ENCODE measurements around the gene TCTN1.

TCTN1 gene

DNA sequence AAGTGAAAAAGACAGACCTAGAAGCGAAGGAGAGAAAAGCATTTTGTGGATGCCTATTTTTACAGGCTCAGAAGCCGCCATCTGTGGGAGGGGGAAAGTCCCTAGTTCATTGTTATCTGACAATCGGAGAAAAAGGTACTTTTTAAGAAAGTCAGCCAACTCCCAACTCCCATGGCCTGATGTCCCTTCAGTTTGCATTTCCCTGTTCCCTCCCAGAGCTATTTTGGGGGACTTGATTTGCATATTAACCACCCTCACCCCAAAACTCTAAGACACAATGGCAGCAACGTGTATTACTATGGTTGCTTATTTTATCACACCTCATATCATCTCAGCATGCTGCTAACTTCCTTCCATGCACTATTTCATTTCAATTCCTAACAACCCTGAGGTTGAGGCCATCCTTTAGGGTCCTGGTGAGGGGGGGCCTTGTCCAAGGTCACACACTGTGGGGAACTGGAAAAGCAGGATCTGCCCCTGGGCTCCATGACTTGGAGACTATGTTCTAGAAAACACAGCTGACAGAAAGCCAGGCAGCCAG is 56.3 kb downstream of the TCTN1 start:
- TF ChIP-seq, protein P1, sequence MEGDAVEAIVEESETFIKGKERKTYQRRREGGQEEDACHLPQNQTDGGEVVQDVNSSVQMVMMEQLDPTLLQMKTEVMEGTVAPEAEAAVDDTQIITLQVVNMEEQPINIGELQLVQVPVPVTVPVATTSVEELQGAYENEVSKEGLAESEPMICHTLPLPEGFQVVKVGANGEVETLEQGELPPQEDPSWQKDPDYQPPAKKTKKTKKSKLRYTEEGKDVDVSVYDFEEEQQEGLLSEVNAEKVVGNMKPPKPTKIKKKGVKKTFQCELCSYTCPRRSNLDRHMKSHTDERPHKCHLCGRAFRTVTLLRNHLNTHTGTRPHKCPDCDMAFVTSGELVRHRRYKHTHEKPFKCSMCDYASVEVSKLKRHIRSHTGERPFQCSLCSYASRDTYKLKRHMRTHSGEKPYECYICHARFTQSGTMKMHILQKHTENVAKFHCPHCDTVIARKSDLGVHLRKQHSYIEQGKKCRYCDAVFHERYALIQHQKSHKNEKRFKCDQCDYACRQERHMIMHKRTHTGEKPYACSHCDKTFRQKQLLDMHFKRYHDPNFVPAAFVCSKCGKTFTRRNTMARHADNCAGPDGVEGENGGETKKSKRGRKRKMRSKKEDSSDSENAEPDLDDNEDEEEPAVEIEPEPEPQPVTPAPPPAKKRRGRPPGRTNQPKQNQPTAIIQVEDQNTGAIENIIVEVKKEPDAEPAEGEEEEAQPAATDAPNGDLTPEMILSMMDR (IDR thresholded peaks at IDR 0.05) = no peak
- Mint-ChIP-seq H3K4me1 (peaks cover 24% of the 10 kb centered on the region), H3K9me3 (peaks cover 32% of the 10 kb centered on the region), H3K4me3 (no peak overlapping the region), H3K27me3 (ENCODE audit: low read depth, poor library complexity) (peaks cover 11% of the 10 kb centered on the region), H3K27ac (peak overlapping the region; percentile 80), H3K36me3 (ENCODE audit: low read depth) (peaks cover 36% of the 10 kb centered on the region)
- no peak for DNase-seq

DNA sequence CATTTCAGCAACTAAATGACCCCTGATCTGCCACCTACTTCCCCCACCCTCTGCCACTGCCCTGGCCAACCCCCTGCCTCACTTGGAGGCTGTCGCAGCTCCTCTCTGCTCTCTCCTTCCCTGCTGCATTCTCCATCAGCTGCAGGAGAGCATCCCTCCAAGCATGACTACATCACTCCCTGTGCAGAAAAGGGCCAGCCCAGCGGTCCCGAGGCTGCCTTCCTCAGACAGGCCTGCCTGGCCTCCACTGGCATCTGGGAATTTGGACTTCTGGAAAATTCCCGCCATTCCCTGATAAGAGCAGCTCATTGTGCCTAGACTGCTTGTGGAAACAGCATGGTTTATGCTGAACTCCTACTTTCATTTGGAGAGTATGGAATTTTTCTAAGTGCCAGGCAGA is 62.2 kb downstream of the TCTN1 start:
- peaks cover 4% of the 10 kb centered on the region for H3K27me3 Mint-ChIP-seq (ENCODE audit: low read depth, poor library complexity)
- no peak for DNase-seq
- H3K4me3 Mint-ChIP-seq = no peak overlapping the region
- H3K9me3 Mint-ChIP-seq = peaks cover 8% of the 10 kb centered on the region
- peaks cover 17% of the 10 kb centered on the region for H3K36me3 Mint-ChIP-seq (ENCODE audit: low read depth)
- H3K4me1 Mint-ChIP-seq = no peaks in the 10 kb centered on the region
- TF ChIP-seq, protein P1 (IDR thresholded peaks at IDR 0.05) = no peak
- H3K27ac Mint-ChIP-seq = no peak overlapping the region

DNA sequence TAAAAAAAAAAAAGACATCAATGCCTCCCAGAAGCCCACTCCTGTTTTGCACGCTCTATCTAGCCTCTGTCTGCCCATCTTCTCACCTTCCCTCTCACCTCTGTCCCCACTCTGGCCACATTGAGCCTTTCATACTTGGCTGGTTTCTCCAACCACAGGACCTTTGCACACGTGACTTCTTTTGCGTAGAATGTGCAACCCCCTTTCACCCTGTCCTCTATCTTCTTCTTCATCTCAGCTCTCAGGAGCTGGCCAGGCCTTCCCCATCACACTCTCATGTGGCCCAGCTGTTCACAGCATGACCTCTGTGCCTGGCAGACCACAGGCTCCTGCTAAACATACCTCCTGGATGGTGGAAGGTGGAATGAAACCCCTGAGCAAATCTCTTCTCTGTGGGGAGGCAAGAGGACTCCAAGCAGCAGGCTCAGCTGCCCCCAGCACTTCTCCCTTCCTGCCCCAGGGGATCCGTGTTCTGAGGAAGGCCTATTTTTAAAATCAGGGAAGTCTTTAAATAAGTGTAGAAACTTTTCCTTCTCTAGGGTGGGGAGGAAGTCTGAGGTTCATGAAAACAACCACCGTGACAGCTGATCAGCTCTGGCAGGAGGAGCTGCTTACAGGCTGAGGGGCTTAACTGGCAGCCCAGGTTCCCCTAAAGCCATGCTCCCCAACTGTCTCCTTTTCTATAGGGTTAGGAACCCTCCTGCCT is 63.4 kb downstream of the TCTN1 start:
- H3K36me3 Mint-ChIP-seq (ENCODE audit: low read depth) = peaks cover 15% of the 10 kb centered on the region
- no peaks in the 10 kb centered on the region for H3K4me1 Mint-ChIP-seq
- peaks cover 8% of the 10 kb centered on the region for H3K9me3 Mint-ChIP-seq
- no peak overlapping the region for H3K4me3 Mint-ChIP-seq
- H3K27ac Mint-ChIP-seq = no peak overlapping the region
- H3K27me3 Mint-ChIP-seq (ENCODE audit: low read depth, poor library complexity) = peaks cover 4% of the 10 kb centered on the region
- TF ChIP-seq, protein P1 (IDR thresholded peaks at IDR 0.05) = no peak
- DNase-seq = no peak

DNA sequence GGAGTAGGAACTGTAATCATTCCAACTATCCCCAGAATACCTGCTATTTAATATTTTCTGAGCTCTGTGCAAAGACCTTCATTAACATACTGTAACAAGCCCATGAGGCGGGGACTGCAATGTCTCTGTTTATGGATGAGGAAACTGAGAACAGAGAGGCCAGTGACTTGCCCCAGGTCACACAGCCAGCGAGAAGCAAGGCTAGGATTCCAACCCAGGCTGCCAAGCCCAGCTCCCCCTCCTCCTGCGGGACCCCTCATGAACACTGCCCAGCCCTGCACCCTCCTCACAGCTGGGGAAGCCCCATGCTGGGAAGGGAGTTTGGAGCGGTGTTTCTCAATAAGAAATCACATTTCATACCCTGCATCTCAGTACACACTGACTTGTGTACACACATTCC is 64.1 kb downstream of the TCTN1 start:
- Mint-ChIP-seq H3K4me3 (no peak overlapping the region), H3K4me1 (no peaks in the 10 kb centered on the region), H3K27ac (no peak overlapping the region), H3K9me3 (peaks cover 8% of the 10 kb centered on the region), H3K27me3 (ENCODE audit: low read depth, poor library complexity) (peaks cover 3% of the 10 kb centered on the region), H3K36me3 (ENCODE audit: low read depth) (peaks cover 11% of the 10 kb centered on the region)
- TF ChIP-seq, protein P1 (IDR thresholded peaks at IDR 0.05) = no peak
- DNase-seq = no peak

DNA sequence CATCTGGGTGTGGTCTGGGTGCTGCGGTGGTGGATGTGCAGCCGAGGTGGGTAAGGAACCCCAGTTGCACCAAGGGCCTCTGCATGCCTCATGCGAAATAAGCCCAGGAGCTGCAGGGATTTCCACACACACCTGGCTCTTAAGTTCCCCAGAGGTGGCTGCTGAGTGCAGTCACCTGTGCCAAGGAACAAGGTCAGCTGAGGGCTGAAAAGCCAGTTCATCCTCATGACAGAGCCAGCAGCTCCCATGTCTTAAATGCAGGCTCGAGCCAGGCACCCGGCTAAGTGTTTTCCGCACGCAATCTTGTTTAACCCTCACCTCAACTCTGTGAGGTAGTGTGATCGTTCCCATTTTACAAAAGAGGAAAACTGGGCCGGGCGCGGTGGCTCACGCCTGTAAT is 65.3 kb downstream of the TCTN1 start:
- Mint-ChIP-seq H3K4me3 (no peak overlapping the region), H3K9me3 (peaks cover 10% of the 10 kb centered on the region), H3K4me1 (no peaks in the 10 kb centered on the region), H3K36me3 (ENCODE audit: low read depth) (peaks cover 13% of the 10 kb centered on the region), H3K27ac (no peak overlapping the region), H3K27me3 (ENCODE audit: low read depth, poor library complexity) (no peaks in the 10 kb centered on the region)
- TF ChIP-seq, protein P1 (IDR thresholded peaks at IDR 0.05) = no peak
- DNase-seq = no peak

DNA sequence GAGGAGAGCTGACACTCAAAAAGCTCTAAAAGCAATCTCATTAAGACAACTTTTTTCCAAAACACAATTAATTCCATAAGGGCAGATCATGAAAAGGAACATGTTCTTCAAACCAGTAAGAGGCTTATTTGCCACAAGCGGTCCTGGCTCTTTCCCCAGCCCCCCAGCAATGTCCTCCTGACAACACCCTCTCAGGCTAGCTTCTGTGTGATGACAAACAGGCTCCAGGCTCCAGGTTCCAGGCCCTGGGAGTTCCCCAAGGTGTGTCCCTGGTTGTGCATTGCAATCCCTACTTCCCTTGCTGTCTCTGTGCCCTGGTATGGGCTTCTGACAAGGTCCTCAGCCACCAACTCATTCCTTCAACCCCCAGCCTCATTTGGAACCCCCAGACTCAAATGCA is 66.1 kb downstream of the TCTN1 start:
- Mint-ChIP-seq H3K27me3 (ENCODE audit: low read depth, poor library complexity) (no peaks in the 10 kb centered on the region), H3K36me3 (ENCODE audit: low read depth) (peaks cover 14% of the 10 kb centered on the region), H3K9me3 (peaks cover 13% of the 10 kb centered on the region), H3K4me1 (no peaks in the 10 kb centered on the region), H3K4me3 (no peak overlapping the region), H3K27ac (no peak overlapping the region)
- no peak for DNase-seq
- TF ChIP-seq, protein P1 (IDR thresholded peaks at IDR 0.05) = no peak
